IPS DF 6.9 (cell line): ENCODE results near the gene SEC14L2.
"Not testable (repeated sequence)": the region's sequence is repeated elsewhere in the genome, so short reads cannot be mapped to it uniquely, and the experiment has no call there.

Experiments used
- DNase-seq: peaks from one replicate; pipeline ENCODE4 v3.0.0-alpha.2; 2013; ENCODE audit warnings: low read depth, low spot score
- H3K27ac ChIP-seq: one replicate; pipeline ENCODE4 v1.5.1; 2013; ENCODE audit warnings: low read length, control low read depth
- H3K27me3 ChIP-seq: 2 replicates; pipeline ENCODE4 v1.6.1; 2013; ENCODE audit warnings: mild to moderate bottlenecking, low read length; ENCODE audit not compliant: control insufficient read depth, insufficient read depth
- H3K36me3 ChIP-seq: 2 replicates; pipeline ENCODE4 v1.6.1; 2013; ENCODE audit warnings: low read length; ENCODE audit not compliant: control insufficient read depth, insufficient read depth
- H3K4me1 ChIP-seq: 2 replicates; pipeline ENCODE4 v1.6.1; 2013; ENCODE audit warnings: low read length; ENCODE audit not compliant: control insufficient read depth, insufficient read depth
- H3K4me3 ChIP-seq: 2 replicates; pipeline ENCODE4 v1.5.1; 2013; ENCODE audit warnings: mild to moderate bottlenecking, low read length
- H3K9me3 ChIP-seq: 2 replicates; pipeline ENCODE4 v1.6.1; 2013; ENCODE audit warnings: low read length, inconsistent platforms; ENCODE audit not compliant: control insufficient read depth, insufficient read depth
- WGBS: extraction: QIAGEN DNeasy Blood & Tissue Kit; methylation state at CpG from one replicate; pipeline ENCODE4 v1.1.7; 2013; ENCODE audit warnings: mixed read lengths, missing lambda C conversion rate; ENCODE audit not compliant: insufficient read length, insufficient coverage; 5-methylcytosine and 5-hydroxymethylcytosine counted together

SEC14L2 gene

GRCh38 chr22:30453731-30454510, 57.1 kb downstream of the SEC14L2 start:
- no peaks in the 10 kb centered on the region for H3K9me3 ChIP-seq
- H3K36me3 ChIP-seq: no peaks in the 10 kb centered on the region
- no CpG with 5 or more reads among the region's 6 CpGs for WGBS
- no peak overlapping the region for H3K27ac ChIP-seq
- DNase-seq: no peak
- no peak overlapping the region for H3K4me3 ChIP-seq
- H3K27me3 ChIP-seq: no peaks in the 10 kb centered on the region
- H3K4me1 ChIP-seq: no peaks in the 10 kb centered on the region

GRCh38 chr22:30455075-30455840, 58.4 kb downstream of the SEC14L2 start:
- Histone ChIP-seq H3K4me3 (no peak overlapping the region), H3K4me1 (no peaks in the 10 kb centered on the region), H3K27me3 (no peaks in the 10 kb centered on the region), H3K9me3 (no peaks in the 10 kb centered on the region), H3K27ac (no peak overlapping the region), H3K36me3 (no peaks in the 10 kb centered on the region)
- no CpG with 5 or more reads among the region's 8 CpGs for WGBS
- DNase-seq: no peak

GRCh38 chr22:30457981-30458380, 61.2 kb downstream of the SEC14L2 start:
- no CpG with 5 or more reads among the region's 8 CpGs for WGBS
- no peaks in the 10 kb centered on the region for H3K9me3 ChIP-seq
- no peaks in the 10 kb centered on the region for H3K36me3 ChIP-seq
- no peak overlapping the region for H3K27ac ChIP-seq
- no peak for DNase-seq
- H3K4me3 ChIP-seq: no peak overlapping the region
- no peaks in the 10 kb centered on the region for H3K4me1 ChIP-seq
- H3K27me3 ChIP-seq: no peaks in the 10 kb centered on the region

- Histone ChIP-seq H3K4me1 (no peaks in the 10 kb centered on the region), H3K9me3 (no peaks in the 10 kb centered on the region), H3K4me3 (no peak overlapping the region), H3K36me3 (no peaks in the 10 kb centered on the region), H3K27me3 (no peaks in the 10 kb centered on the region), H3K27ac (no peak overlapping the region)
- no CpG with 5 or more reads among the region's 4 CpGs for WGBS
- DNase-seq: no peak
Measured at GRCh38 chr22:30459181-30460052, 62.6 kb downstream of the SEC14L2 start.

GRCh38 chr22:30460147-30460546, 63.3 kb downstream of the SEC14L2 start:
- H3K27ac ChIP-seq: no peak overlapping the region
- WGBS: no CpG with 5 or more reads among the region's 4 CpGs
- no peak overlapping the region for H3K4me3 ChIP-seq
- no peaks in the 10 kb centered on the region for H3K9me3 ChIP-seq
- no peaks in the 10 kb centered on the region for H3K36me3 ChIP-seq
- no peaks in the 10 kb centered on the region for H3K4me1 ChIP-seq
- DNase-seq: no peak
- no peaks in the 10 kb centered on the region for H3K27me3 ChIP-seq

GRCh38 chr22:30460555-30460954, 63.7 kb downstream of the SEC14L2 start:
- not testable (repeated sequence) for H3K9me3 ChIP-seq, DNase-seq, H3K27me3 ChIP-seq, H3K4me1 ChIP-seq, H3K27ac ChIP-seq, H3K4me3 ChIP-seq, H3K36me3 ChIP-seq
- no CpG with 5 or more reads among the region's 6 CpGs for WGBS

GRCh38 chr22:30469165-30469564, 72.3 kb downstream of the SEC14L2 start:
- H3K9me3 ChIP-seq: no peaks in the 10 kb centered on the region
- no peak for DNase-seq
- H3K27me3 ChIP-seq: no peaks in the 10 kb centered on the region
- H3K36me3 ChIP-seq: no peaks in the 10 kb centered on the region
- no peak overlapping the region for H3K27ac ChIP-seq
- WGBS: no CpG with 5 or more reads among the region's 2 CpGs
- H3K4me3 ChIP-seq: no peak overlapping the region
- H3K4me1 ChIP-seq: no peaks in the 10 kb centered on the region

GRCh38 chr22:30470655-30471054, 73.8 kb downstream of the SEC14L2 start:
- 100% methylated on average over 1 of the region's 2 CpGs for WGBS
- no peaks in the 10 kb centered on the region for H3K4me1 ChIP-seq
- no peaks in the 10 kb centered on the region for H3K36me3 ChIP-seq
- no peaks in the 10 kb centered on the region for H3K27me3 ChIP-seq
- H3K9me3 ChIP-seq: no peaks in the 10 kb centered on the region
- DNase-seq: no peak
- H3K27ac ChIP-seq: no peak overlapping the region
- H3K4me3 ChIP-seq: no peak overlapping the region

- Histone ChIP-seq H3K27me3 (no peaks in the 10 kb centered on the region), H3K4me3 (no peak within 1 kb of the TSS)
Measured at GRCh38 chr22:30471616-30472318, 74.9 kb downstream of the SEC14L2 start, which contains the start of gene SEC14L3. TSS of gene SEC14L3 (minus strand) at chr22:30472017. CDS start at chr22:30471958, 59 bp downstream.

More at GRCh38 chr22:30471616-30472318, 74.9 kb downstream of the SEC14L2 start, which contains the start of gene SEC14L3:
- no peaks in the 10 kb centered on the region for H3K36me3 ChIP-seq
- H3K4me1 ChIP-seq: no peaks in the 10 kb centered on the region
- no peak within 1 kb of the TSS for H3K27ac ChIP-seq
- no peak for DNase-seq
- no peaks in the 10 kb centered on the region for H3K9me3 ChIP-seq
- no CpG with 5 or more reads among the region's 13 CpGs for WGBS
